ENCODE measurements around the gene FCAMR. TPM values are rescaled to one million over a fixed set of nuclear protein-coding genes. Genes with fewer than 3 reads are reported as not detected.

FCAMR gene
- polyA plus RNA-seq, 1 donor (not counting 4 experiments of a cell fraction or from before 2014, with no cell fraction given): not detected

GRCh38 chr1:207019161-207019560 lies 48.9 kb upstream of the FCAMR start:
- no peak overlapping the region for H3K4me2 ChIP-seq (ENCODE audit: control insufficient read depth, extremely low read depth, insufficient read depth, low read depth, low read length)
- peaks cover 74% of the 10 kb centered on the region for H3K4me1 ChIP-seq (ENCODE audit: control insufficient read depth, extremely low read depth, insufficient read depth, low read length)
- H3K9ac ChIP-seq (ENCODE audit: control insufficient read depth, extremely low read depth, insufficient read depth, low read length): peak overlapping the region; percentile 93
- no peaks in the 10 kb centered on the region for H3K9me3 ChIP-seq (ENCODE audit: control insufficient read depth, low read depth, low read length)
- no peaks in the 10 kb centered on the region for H3K27me3 ChIP-seq (ENCODE audit: control insufficient read depth, extremely low read depth, insufficient read depth, low read length)
- H2AFZ ChIP-seq (ENCODE audit: control insufficient read depth, low read length): no peak overlapping the region
- no peak for DNase-seq (ENCODE audit: low read depth, low spot score)
- TF ChIP-seq CTCF (optimal IDR thresholded peaks at IDR 0.05 in 1 of 3, IDR thresholded peaks at IDR 0.05 in 1 of 3, conservative IDR thresholded peaks at IDR 0.05 in 1 of 3; ENCODE audit: extremely low read depth in 1 of 3, insufficient read depth in 2 of 3, low read length in 3 of 3): no peak
- no peak for TF ChIP-seq EZH2 (IDR thresholded peaks at IDR 0.05; ENCODE audit: low read length)
- peaks cover 2% of the 10 kb centered on the region for H3K79me2 ChIP-seq (ENCODE audit: control insufficient read depth, insufficient read depth, low read length)
- FAIRE-seq: no peak
- peaks cover 16 to 29% of the 10 kb centered on the region in 2 experiments for H3K36me3 ChIP-seq (ENCODE audit: control insufficient read depth in 2 of 2, extremely low read depth in 1 of 2, insufficient read depth in 2 of 2, low read length in 2 of 2)
- dilution Hi-C loops (cut with MboI; ENCODE audit: extremely low pct_ligation_motif_present, low sequenced_read_pairs): no loop called here
- H3K9me1 ChIP-seq (ENCODE audit: control insufficient read depth, extremely low read depth, insufficient read depth, low read length): no peaks in the 10 kb centered on the region
- no peak overlapping the region for H3K4me3 ChIP-seq (ENCODE audit: control insufficient read depth in 2 of 3, extremely low read depth in 1 of 3, insufficient read depth in 2 of 3, low read depth in 1 of 3, low read length in 3 of 3)
- no peaks in the 10 kb centered on the region for H4K20me1 ChIP-seq (ENCODE audit: control insufficient read depth, extremely low read depth, insufficient read depth, low read length)
- H3K27ac ChIP-seq (ENCODE audit: control insufficient read depth, insufficient read depth, low read length): peak overlapping the region; percentile 97

GRCh38 chr1:207018707-207019106 lies 48.4 kb upstream of the FCAMR start:
- Histone ChIP-seq H3K27me3 (ENCODE audit: control insufficient read depth, extremely low read depth, insufficient read depth, low read length) (no peaks in the 10 kb centered on the region), H3K36me3 (ENCODE audit: control insufficient read depth in 2 of 2, extremely low read depth in 1 of 2, insufficient read depth in 2 of 2, low read length in 2 of 2) (peaks cover 16 to 25% of the 10 kb centered on the region in 2 experiments), H3K9ac (ENCODE audit: control insufficient read depth, extremely low read depth, insufficient read depth, low read length) (peak overlapping the region; percentile 93), H3K27ac (ENCODE audit: control insufficient read depth, insufficient read depth, low read length) (peak overlapping the region; percentile 97), H3K9me1 (ENCODE audit: control insufficient read depth, extremely low read depth, insufficient read depth, low read length) (no peaks in the 10 kb centered on the region), H3K9me3 (ENCODE audit: control insufficient read depth, low read depth, low read length) (no peaks in the 10 kb centered on the region), H4K20me1 (ENCODE audit: control insufficient read depth, extremely low read depth, insufficient read depth, low read length) (no peaks in the 10 kb centered on the region), H2AFZ (ENCODE audit: control insufficient read depth, low read length) (no peak overlapping the region), H3K4me3 (ENCODE audit: control insufficient read depth in 2 of 3, extremely low read depth in 1 of 3, insufficient read depth in 2 of 3, low read depth in 1 of 3, low read length in 3 of 3) (no peak overlapping the region), H3K4me1 (ENCODE audit: control insufficient read depth, extremely low read depth, insufficient read depth, low read length) (peaks cover 69% of the 10 kb centered on the region), H3K79me2 (ENCODE audit: control insufficient read depth, insufficient read depth, low read length) (peaks cover 2% of the 10 kb centered on the region), H3K4me2 (ENCODE audit: control insufficient read depth, extremely low read depth, insufficient read depth, low read depth, low read length) (peak overlapping the region; percentile 10)
- dilution Hi-C loops (cut with MboI; ENCODE audit: extremely low pct_ligation_motif_present, low sequenced_read_pairs): no loop called here
- FAIRE-seq: no peak
- no peak for DNase-seq (ENCODE audit: low read depth, low spot score)
- TF ChIP-seq CTCF (optimal IDR thresholded peaks at IDR 0.05 in 1 of 3, IDR thresholded peaks at IDR 0.05 in 1 of 3, conservative IDR thresholded peaks at IDR 0.05 in 1 of 3; ENCODE audit: extremely low read depth in 1 of 3, insufficient read depth in 2 of 3, low read length in 3 of 3): no peak
- TF ChIP-seq EZH2 (IDR thresholded peaks at IDR 0.05; ENCODE audit: low read length): no peak

Measured in keratinocyte (primary cell).